Neural cell (in vitro differentiated cells): Measurements from ENCODE around the gene SOX12.

Source experiments
- CTCF ChIP-seq: fragments of 450-650 bp; IDR thresholded peaks from 2 replicates; pipeline ENCODE4 v1.5.1; 2014; ENCODE audit warnings: antibody characterized with exemption, mild to moderate bottlenecking, moderate library complexity; ENCODE audit not compliant: poor library complexity, severe bottlenecking
- TF ChIP-seq, protein P1 (sequence below): IDR thresholded peaks from 2 replicates; pipeline ENCODE4 v1.6.1; 2012; ENCODE audit warnings: borderline replicate concordance

GRCh38 chr20:298776-299391 is 26.5 kb upstream of the SOX12 start:
- no peak for TF ChIP-seq CTCF
- TF ChIP-seq, protein P1, sequence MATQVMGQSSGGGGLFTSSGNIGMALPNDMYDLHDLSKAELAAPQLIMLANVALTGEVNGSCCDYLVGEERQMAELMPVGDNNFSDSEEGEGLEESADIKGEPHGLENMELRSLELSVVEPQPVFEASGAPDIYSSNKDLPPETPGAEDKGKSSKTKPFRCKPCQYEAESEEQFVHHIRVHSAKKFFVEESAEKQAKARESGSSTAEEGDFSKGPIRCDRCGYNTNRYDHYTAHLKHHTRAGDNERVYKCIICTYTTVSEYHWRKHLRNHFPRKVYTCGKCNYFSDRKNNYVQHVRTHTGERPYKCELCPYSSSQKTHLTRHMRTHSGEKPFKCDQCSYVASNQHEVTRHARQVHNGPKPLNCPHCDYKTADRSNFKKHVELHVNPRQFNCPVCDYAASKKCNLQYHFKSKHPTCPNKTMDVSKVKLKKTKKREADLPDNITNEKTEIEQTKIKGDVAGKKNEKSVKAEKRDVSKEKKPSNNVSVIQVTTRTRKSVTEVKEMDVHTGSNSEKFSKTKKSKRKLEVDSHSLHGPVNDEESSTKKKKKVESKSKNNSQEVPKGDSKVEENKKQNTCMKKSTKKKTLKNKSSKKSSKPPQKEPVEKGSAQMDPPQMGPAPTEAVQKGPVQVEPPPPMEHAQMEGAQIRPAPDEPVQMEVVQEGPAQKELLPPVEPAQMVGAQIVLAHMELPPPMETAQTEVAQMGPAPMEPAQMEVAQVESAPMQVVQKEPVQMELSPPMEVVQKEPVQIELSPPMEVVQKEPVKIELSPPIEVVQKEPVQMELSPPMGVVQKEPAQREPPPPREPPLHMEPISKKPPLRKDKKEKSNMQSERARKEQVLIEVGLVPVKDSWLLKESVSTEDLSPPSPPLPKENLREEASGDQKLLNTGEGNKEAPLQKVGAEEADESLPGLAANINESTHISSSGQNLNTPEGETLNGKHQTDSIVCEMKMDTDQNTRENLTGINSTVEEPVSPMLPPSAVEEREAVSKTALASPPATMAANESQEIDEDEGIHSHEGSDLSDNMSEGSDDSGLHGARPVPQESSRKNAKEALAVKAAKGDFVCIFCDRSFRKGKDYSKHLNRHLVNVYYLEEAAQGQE = no peak
